Measurements from ENCODE around the gene PRICKLE2. TPM values are rescaled to one million over a fixed set of nuclear protein-coding genes. Genes with fewer than 3 reads are reported as not detected.

The PRICKLE2 gene
- total RNA-seq, 1 donor from 2014 or later = 10.8 TPM

- no peak overlapping the region for H3K4me3 ChIP-seq (ENCODE audit: low read depth, low read length)
- DNase-seq (ENCODE audit: low read depth) = no peak
- TF ChIP-seq CTCF (IDR thresholded peaks at IDR 0.05; ENCODE audit: insufficient read depth, low read length, poor library complexity, severe bottlenecking) = no peak
- no peaks in the 10 kb centered on the region for H3K27me3 ChIP-seq (ENCODE audit: control insufficient read depth, insufficient read depth, low read length)
- peaks cover 4% of the 10 kb centered on the region for H3K36me3 ChIP-seq (ENCODE audit: control insufficient read depth, insufficient read depth, low read length)
Observed at GRCh38 chr3:64163019-64163754, 62.1 kb downstream of the PRICKLE2 start.

- H3K36me3 ChIP-seq (ENCODE audit: control insufficient read depth, insufficient read depth, low read length) = peaks cover 8% of the 10 kb centered on the region
- no peaks in the 10 kb centered on the region for H3K27me3 ChIP-seq (ENCODE audit: control insufficient read depth, insufficient read depth, low read length)
- no peak for DNase-seq (ENCODE audit: low read depth)
Observed at GRCh38 chr3:64161481-64161952, 63.7 kb downstream of the PRICKLE2 start.

GRCh38 chr3:64160000-64160695, 65.1 kb downstream of the PRICKLE2 start:
- no peak for DNase-seq (ENCODE audit: low read depth)
- Histone ChIP-seq H3K27me3 (ENCODE audit: control insufficient read depth, insufficient read depth, low read length) (no peaks in the 10 kb centered on the region), H3K4me3 (ENCODE audit: low read depth, low read length) (no peak overlapping the region), H3K36me3 (ENCODE audit: control insufficient read depth, insufficient read depth, low read length) (peaks cover 10% of the 10 kb centered on the region)
- no peak for TF ChIP-seq CTCF (IDR thresholded peaks at IDR 0.05; ENCODE audit: insufficient read depth, low read length, poor library complexity, severe bottlenecking)

More at GRCh38 chr3:64161481-64161952, 63.7 kb downstream of the PRICKLE2 start:
- no peak overlapping the region for H3K4me3 ChIP-seq (ENCODE audit: low read depth, low read length)
- no peak for TF ChIP-seq CTCF (IDR thresholded peaks at IDR 0.05; ENCODE audit: insufficient read depth, low read length, poor library complexity, severe bottlenecking)

GRCh38 chr3:64158334-64158733, 66.9 kb downstream of the PRICKLE2 start:
- no peak for DNase-seq (ENCODE audit: low read depth)
- H3K36me3 ChIP-seq (ENCODE audit: control insufficient read depth, insufficient read depth, low read length) = peaks cover 10% of the 10 kb centered on the region
- no peak for TF ChIP-seq CTCF (IDR thresholded peaks at IDR 0.05; ENCODE audit: insufficient read depth, low read length, poor library complexity, severe bottlenecking)
- no peak overlapping the region for H3K4me3 ChIP-seq (ENCODE audit: low read depth, low read length)
- H3K27me3 ChIP-seq (ENCODE audit: control insufficient read depth, insufficient read depth, low read length) = no peaks in the 10 kb centered on the region

GRCh38 chr3:64157150-64158035, 67.9 kb downstream of the PRICKLE2 start:
- no peak for DNase-seq (ENCODE audit: low read depth)
- Histone ChIP-seq H3K4me3 (ENCODE audit: low read depth, low read length) (no peak overlapping the region), H3K36me3 (ENCODE audit: control insufficient read depth, insufficient read depth, low read length) (peaks cover 10% of the 10 kb centered on the region), H3K27me3 (ENCODE audit: control insufficient read depth, insufficient read depth, low read length) (no peaks in the 10 kb centered on the region)
- TF ChIP-seq CTCF (IDR thresholded peaks at IDR 0.05; ENCODE audit: insufficient read depth, low read length, poor library complexity, severe bottlenecking) = no peak

Measured in kidney epithelial cell (primary cell).